Endothelial cell of umbilical vein (primary cell): ENCODE measurements around the gene LTBP2. TPM values are rescaled to one million over a fixed set of nuclear protein-coding genes. Genes with fewer than 3 reads are reported as not detected.

ENCODE experiments used
- BruUV-seq: library from RNA; stranded (reverse); fragments of 400-500 nt; replicated peaks from 2 replicates; lab custom pipeline; 2021; lab: Mats Ljungman, UMichigan
- CTCF ChIA-PET: fragments of 300-600, 350-600 bp; sonication (Branson Sonifier 250); formaldehyde crosslinking; loops from one replicate; lab custom pipeline; 2021; ENCODE audit warnings: antibody characterized with exemption, inconsistent platforms; lab: Charles Lee
- POLR2A ChIA-PET: fragments of 300-600, 350-600 bp; sonication (Branson Sonifier 250); formaldehyde crosslinking; loops from one replicate; lab custom pipeline; 2021; ENCODE audit warnings: antibody characterized with exemption, inconsistent platforms; lab: Charles Lee
- DNase-seq: peaks from one replicate; pipeline ENCODE4 v3.0.0-alpha.2; 2011; ENCODE audit warnings: low read depth, low spot score
- FAIRE-seq: peaks from 2 replicates; lab custom pipeline; 2011; peaks lifted over from hg19 to GRCh38; lab: Jason Lieb, UNC
- H2AFZ ChIP-seq: 2 replicates; pipeline ENCODE4 v1.6.0; 2012; ENCODE audit warnings: low read depth, low read length, control low read depth, inconsistent platforms
- H3K27ac ChIP-seq: 2 replicates; pipeline ENCODE4 v1.5.1; 2011; ENCODE audit warnings: low read depth, mild to moderate bottlenecking, control low read depth, low read length, moderate library complexity; ENCODE audit not compliant: insufficient read depth
- H3K27me3 ChIP-seq, 2 experiments: 2 replicates each; pipeline versions ENCODE4 v1.6.0 to v1.6.1; 2011; ENCODE audit warnings: low read length in 2 of 2, mixed read lengths in 1 of 2; ENCODE audit not compliant: control insufficient read depth in 2 of 2, insufficient read depth in 2 of 2
- H3K36me3 ChIP-seq, 2 experiments: 2 replicates in 1 of 2; 3 replicates in 1 of 2; pipeline ENCODE4 v1.5.1; 2011; ENCODE audit warnings: low read length in 2 of 2, mild to moderate bottlenecking in 1 of 2, moderate library complexity in 1 of 2; ENCODE audit not compliant: control insufficient read depth in 2 of 2, insufficient read depth in 2 of 2; ENCODE audit errors: extremely low read depth in 1 of 2
- H3K4me1 ChIP-seq: 3 replicates; pipeline ENCODE4 v1.5.1; 2011; ENCODE audit warnings: mild to moderate bottlenecking, low read length; ENCODE audit not compliant: control insufficient read depth, insufficient read depth; ENCODE audit errors: extremely low read depth
- H3K4me2 ChIP-seq: 2 replicates; pipeline ENCODE4 v1.6.1; 2011; ENCODE audit warnings: low read length, control low read depth, mixed read lengths; ENCODE audit not compliant: insufficient read depth
- H3K4me3 ChIP-seq, 3 experiments: fragments of 200-600 bp in 1 of 3; sonication (generic), shearing (Covaris generic) in 1 of 3; replicated peaks in 1 of 3; 2 replicates each; pipeline ENCODE4 v1.5.1; 2011 to 2016; ENCODE audit warnings: control low read depth in 3 of 3, low read length in 3 of 3, mild to moderate bottlenecking in 2 of 3, inconsistent platforms in 1 of 3, low read depth in 1 of 3, moderate library complexity in 1 of 3; ENCODE audit not compliant: insufficient read depth in 1 of 3
- H3K79me2 ChIP-seq: 2 replicates; pipeline ENCODE4 v1.6.0; 2012; ENCODE audit warnings: low read length, inconsistent platforms; ENCODE audit not compliant: control insufficient read depth, insufficient read depth
- H3K9ac ChIP-seq: replicated peaks from 2 replicates; pipeline ENCODE3; 2011; ENCODE audit warnings: low read length, control low read depth; ENCODE audit not compliant: insufficient read depth; ENCODE audit errors: extremely low read depth
- H3K9me1 ChIP-seq: replicated peaks from 3 replicates; pipeline ENCODE4 v1.6.0; 2011; ENCODE audit warnings: mild to moderate bottlenecking, low read length; ENCODE audit not compliant: control insufficient read depth, insufficient read depth; ENCODE audit errors: extremely low read depth
- H3K9me3 ChIP-seq: replicated peaks from 2 replicates; pipeline ENCODE4 v1.5.1; 2012; ENCODE audit warnings: low read length, inconsistent platforms; ENCODE audit not compliant: control insufficient read depth, insufficient read depth
- H4K20me1 ChIP-seq: replicated peaks from 2 replicates; pipeline ENCODE3; 2011; ENCODE audit warnings: mild to moderate bottlenecking, low read length; ENCODE audit not compliant: control insufficient read depth, insufficient read depth; ENCODE audit errors: extremely low read depth
- CTCF ChIP-seq, 2 donors: IDR thresholded peaks; 1 replicate in 1 of 2; 2 replicates in 1 of 2; pipeline ENCODE4 v1.5.1; 2011; ENCODE audit warnings: low read length in 2 of 2, mild to moderate bottlenecking in 2 of 2, moderate library complexity in 2 of 2, control low read depth in 1 of 2, inconsistent platforms in 1 of 2, low read depth in 1 of 2; ENCODE audit not compliant: insufficient read depth in 1 of 2; ENCODE audit errors: extremely low read depth in 1 of 2
- EZH2 ChIP-seq: IDR thresholded peaks from 2 replicates; pipeline ENCODE4 v1.6.1; 2012; ENCODE audit warnings: borderline replicate concordance, low read depth, mild to moderate bottlenecking, moderate library complexity, low read length, inconsistent platforms; ENCODE audit not compliant: severe bottlenecking
- FOS ChIP-seq: IDR thresholded peaks from 2 replicates; pipeline ENCODE4 v1.6.1; 2011; ENCODE audit warnings: mild to moderate bottlenecking, low read length, moderate library complexity, borderline replicate concordance; ENCODE audit not compliant: insufficient read depth
- GATA2 ChIP-seq: IDR thresholded peaks from 2 replicates; pipeline ENCODE4 v1.7.0; 2011; ENCODE audit warnings: low read depth, mild to moderate bottlenecking, moderate library complexity, mixed read lengths, low read length; ENCODE audit not compliant: insufficient read length, insufficient read depth
- JUN ChIP-seq: IDR thresholded peaks from 2 replicates; pipeline ENCODE4 v1.6.1; 2011; ENCODE audit warnings: borderline replicate concordance, low read depth; ENCODE audit not compliant: insufficient read length, insufficient read depth
- MAX ChIP-seq: IDR thresholded peaks from 2 replicates; pipeline ENCODE4 v1.6.1; 2011; ENCODE audit not compliant: insufficient read depth, insufficient read length
- MYC ChIP-seq: IDR thresholded peaks from one replicate; pipeline ENCODE4 v1.6.1; 2011; ENCODE audit warnings: mild to moderate bottlenecking, low read depth, low read length
- POLR2A ChIP-seq: IDR thresholded peaks from 2 replicates; pipeline ENCODE4 v1.6.1; 2012; ENCODE audit warnings: low read depth, mild to moderate bottlenecking, control low read depth, low read length
- POLR2AphosphoS5 ChIP-seq: IDR thresholded peaks from 2 replicates; pipeline ENCODE4 v1.6.1; 2012; ENCODE audit warnings: low read depth, mild to moderate bottlenecking, control low read depth, low read length, moderate library complexity; ENCODE audit not compliant: insufficient read depth
- dilution Hi-C: fragments of 300-500 bp; cut with MboI; formaldehyde crosslinking; loops from one replicate; pipeline ENCODE4 v1.15.0; 2019; ENCODE audit warnings: low sequenced_read_pairs; ENCODE audit not compliant: extremely low pct_ligation_motif_present
- intact Hi-C: fragments of 100-400 bp; cut with micrococcal nuclease; formaldehyde crosslinking; loops from one replicate; pipeline ENCODE4 v1.10.0; 2022
- polyA plus RNA-seq, 4 experiments: library from polyadenylated mRNA; depleted of rRNA in 3 of 4; stranded (reverse) in 3 of 4; unstranded in 1 of 4; fragments of >200 nt; gene quantifications; 2 replicates each; pipeline versions ENCODE4 v1.2.1 to v1.2.3, GENCODE V29; 2011 to 2012; ENCODE audit warnings: missing spikeins in 1 of 4
- total RNA-seq: library from RNA; stranded (reverse); gene quantifications from 2 replicates; pipeline ENCODE4 v1.2.3, GENCODE V29; 2021

LTBP2 gene
- total and polyA plus RNA-seq, 2 donors (not counting 3 experiments of a cell fraction or from before 2014, with no cell fraction given): 209 to 268 TPM

GRCh38 chr14:74604911-74605310 is 7.1 kb downstream of the LTBP2 start:
- peaks cover 27 to 30% of the 10 kb centered on the region in 2 experiments for H3K36me3 ChIP-seq
- H3K79me2 ChIP-seq: peaks cover 94% of the 10 kb centered on the region
- no peak overlapping the region for H2AFZ ChIP-seq
- H3K9me3 ChIP-seq: no peaks in the 10 kb centered on the region
- FAIRE-seq (no peak), DNase-seq (no peak)
- no peak for TF ChIP-seq GATA2
- no peak for TF ChIP-seq JUN
- no peak for TF ChIP-seq CTCF (IDR thresholded peaks at IDR 0.05; ENCODE audit: extremely low read depth in 1 of 2, insufficient read depth in 1 of 2, low read depth in 1 of 2, low read length in 2 of 2)
- no peak for TF ChIP-seq MYC
- TF ChIP-seq MAX: no peak
- no peak for TF ChIP-seq FOS
- TF ChIP-seq POLR2A: no peak
- TF ChIP-seq POLR2AphosphoS5: no peak
- TF ChIP-seq EZH2: no peak
- dilution Hi-C loops: no loop called here
- no peak overlapping the region for H3K4me3 ChIP-seq
- peaks cover 19% of the 10 kb centered on the region for H3K4me1 ChIP-seq
- no peak overlapping the region for H3K9ac ChIP-seq
- intact Hi-C loops: loop anchor here (5.0 kb wide), 2 partner anchors 243 to 302 kb away; no protein-coding TSS in a partner anchor
- no peak overlapping the region for H3K4me2 ChIP-seq
- no peak overlapping the region for H3K27ac ChIP-seq
- CTCF ChIA-PET: interaction anchor here (0.9 to 2.1 kb wide), 3 partner anchors 25 to 256 kb away, joined by 3 to 5 read pairs (median 4); no protein-coding TSS in a partner anchor
- no peaks in the 10 kb centered on the region for H3K9me1 ChIP-seq
- BruUV-seq: no TSS peak
- no peaks in the 10 kb centered on the region for H3K27me3 ChIP-seq
- no peaks in the 10 kb centered on the region for H4K20me1 ChIP-seq
- POLR2A ChIA-PET: no interaction called here
